HG03280 (cell line): ENCODE data around the gene CRTAC1.
"Not testable (repeated sequence)": the region's sequence is repeated elsewhere in the genome, so short reads cannot be mapped to it uniquely, and the experiment has no call there.

Experiments used
- ATAC-seq: cut with Tn5 transposase; IDR thresholded peaks from one replicate; pipeline ENCODE4 v1.9.1; 2021; ENCODE audit warnings: mild to moderate bottlenecking, moderate library complexity; ENCODE audit not compliant: unreplicated experiment

Gene CRTAC1

GRCh38 chr10:97849103-97849686 lies 181.2 kb downstream of the CRTAC1 start:
- no peak for ATAC-seq

- ATAC-seq, result no peak
Observed at GRCh38 chr10:97844678-97845077, 185.7 kb downstream of the CRTAC1 start.

- ATAC-seq, result not testable (repeated sequence)
Observed at GRCh38 chr10:97843972-97844371, 186.4 kb downstream of the CRTAC1 start.

- no peak for ATAC-seq
Observed at GRCh38 chr10:97843281-97843671, 187.1 kb downstream of the CRTAC1 start.

- ATAC-seq, result no peak
Observed at GRCh38 chr10:97842656-97843280, 187.7 kb downstream of the CRTAC1 start.

GRCh38 chr10:97842114-97842513 lies 188.3 kb downstream of the CRTAC1 start:
- ATAC-seq, result not testable (repeated sequence)

- ATAC-seq, result not testable (repeated sequence)
Observed at GRCh38 chr10:97841166-97841565, 189.3 kb downstream of the CRTAC1 start.

GRCh38 chr10:97838091-97838490 lies 192.3 kb downstream of the CRTAC1 start:
- ATAC-seq, result no peak

GRCh38 chr10:97836446-97836845 lies 194.0 kb downstream of the CRTAC1 start:
- ATAC-seq, result no peak

GRCh38 chr10:97831259-97831658 lies 199.2 kb downstream of the CRTAC1 start:
- ATAC-seq, result no peak

GRCh38 chr10:97830064-97830463 lies 200.4 kb downstream of the CRTAC1 start:
- ATAC-seq, result no peak

GRCh38 chr10:97828721-97829120 lies 201.7 kb downstream of the CRTAC1 start:
- no peak for ATAC-seq

- no peak for ATAC-seq
Observed at GRCh38 chr10:97827702-97828291, 202.6 kb downstream of the CRTAC1 start.

GRCh38 chr10:97826892-97827291 lies 203.5 kb downstream of the CRTAC1 start:
- no peak for ATAC-seq

- no peak for ATAC-seq
Observed at GRCh38 chr10:97825020-97825760, 205.2 kb downstream of the CRTAC1 start.

- ATAC-seq, result no peak
Observed at GRCh38 chr10:97823734-97824133, 206.7 kb downstream of the CRTAC1 start.

- ATAC-seq, result no peak
Observed at GRCh38 chr10:97822261-97822687, 208.1 kb downstream of the CRTAC1 start.

GRCh38 chr10:97821308-97822038 lies 208.9 kb downstream of the CRTAC1 start:
- ATAC-seq, result no peak

GRCh38 chr10:97820096-97820704 lies 210.2 kb downstream of the CRTAC1 start:
- no peak for ATAC-seq

GRCh38 chr10:97818572-97818971 lies 211.8 kb downstream of the CRTAC1 start:
- ATAC-seq, result no peak

- no peak for ATAC-seq
Observed at GRCh38 chr10:97816609-97817008, 213.8 kb downstream of the CRTAC1 start.
